GM12891 (cell line): ENCODE data around the gene WDFY2.

ENCODE experiments used
- DNase-seq: peaks from one replicate; pipeline ENCODE4 v3.0.0; 2011; ENCODE audit warnings: low spot score; ENCODE audit not compliant: insufficient read length
- FAIRE-seq: peaks from 2 replicates; lab custom pipeline; 2011; peaks lifted over from hg19 to GRCh38; lab: Jason Lieb, UNC
- PAX5 ChIP-seq: IDR thresholded peaks from 2 replicates; pipeline ENCODE4 v1.6.1; 2011; ENCODE audit warnings: low read length, moderate library complexity, mild to moderate bottlenecking; ENCODE audit not compliant: insufficient read depth, severe bottlenecking
- POLR2A ChIP-seq: IDR thresholded peaks from 2 replicates; pipeline ENCODE4 v1.6.1; 2011; ENCODE audit warnings: low read depth, low read length, control low read depth
- POLR2AphosphoS5 ChIP-seq: IDR thresholded peaks from 2 replicates; pipeline ENCODE4 v1.6.1; 2011; ENCODE audit warnings: low read depth, low read length, control low read depth
- POU2F2 ChIP-seq: IDR thresholded peaks from 2 replicates; pipeline ENCODE4 v1.6.1; 2011; ENCODE audit warnings: low read depth, mild to moderate bottlenecking, control low read depth, low read length, moderate library complexity
- SPI1 ChIP-seq: IDR thresholded peaks from 2 replicates; pipeline ENCODE4 v1.6.1; 2011; ENCODE audit warnings: low read depth, low read length, control low read depth
- TAF1 ChIP-seq: IDR thresholded peaks from 2 replicates; pipeline ENCODE4 v1.6.1; 2011; ENCODE audit warnings: low read depth, low read length, control low read depth

The WDFY2 gene

DNA sequence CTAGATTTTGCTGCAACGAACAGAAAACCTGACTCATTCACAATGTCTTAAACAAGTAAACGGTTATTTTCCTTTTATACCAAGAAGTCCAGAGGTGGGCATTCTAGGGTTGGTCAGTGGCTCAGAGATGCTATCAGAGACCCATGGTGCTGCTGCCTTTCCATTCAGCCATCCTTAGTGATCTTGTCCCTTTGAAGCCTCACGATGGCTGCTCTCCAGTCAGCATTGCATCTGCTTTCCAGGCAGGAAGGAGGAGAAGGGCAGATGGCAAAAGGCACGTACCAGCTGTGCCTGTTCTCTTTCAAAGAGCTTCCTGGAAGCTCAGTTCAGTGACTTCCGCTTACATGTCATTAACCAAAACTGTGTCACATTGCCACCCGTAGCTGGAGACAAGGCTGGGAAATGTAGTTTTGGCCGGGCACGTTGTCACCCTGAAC lies 30.1 kb downstream of the WDFY2 start:
- FAIRE-seq: peak; percentile 94
- no peak for TF ChIP-seq TAF1
- TF ChIP-seq POLR2A: peak; percentile 47; the same call in 1 of the 2 replicates
- TF ChIP-seq SPI1: peak; percentile 60
- TF ChIP-seq POU2F2: no peak
- no peak for TF ChIP-seq PAX5
- no peak for DNase-seq

GRCh38 chr13:51618626-51619025 lies 34.4 kb downstream of the WDFY2 start:
- peak; percentile 33 for FAIRE-seq
- no peak for DNase-seq
- TF ChIP-seq PAX5 (no peak), TAF1 (no peak), POLR2AphosphoS5 (no peak), POU2F2 (no peak), POLR2A (no peak), SPI1 (no peak)

GRCh38 chr13:51619614-51620013 lies 35.4 kb downstream of the WDFY2 start:
- TF ChIP-seq POLR2A: no peak
- TF ChIP-seq TAF1: no peak
- TF ChIP-seq SPI1: no peak
- TF ChIP-seq PAX5: no peak
- TF ChIP-seq POLR2AphosphoS5: no peak
- TF ChIP-seq POU2F2: no peak
- DNase-seq (no peak), FAIRE-seq (peak; percentile 51)

GRCh38 chr13:51620165-51620983 lies 36.1 kb downstream of the WDFY2 start:
- FAIRE-seq (peak; percentile 33), DNase-seq (no peak)
- TF ChIP-seq SPI1: peak; percentile 46
- no peak for TF ChIP-seq PAX5
- no peak for TF ChIP-seq POLR2AphosphoS5
- TF ChIP-seq POLR2A: no peak
- no peak for TF ChIP-seq TAF1

DNA sequence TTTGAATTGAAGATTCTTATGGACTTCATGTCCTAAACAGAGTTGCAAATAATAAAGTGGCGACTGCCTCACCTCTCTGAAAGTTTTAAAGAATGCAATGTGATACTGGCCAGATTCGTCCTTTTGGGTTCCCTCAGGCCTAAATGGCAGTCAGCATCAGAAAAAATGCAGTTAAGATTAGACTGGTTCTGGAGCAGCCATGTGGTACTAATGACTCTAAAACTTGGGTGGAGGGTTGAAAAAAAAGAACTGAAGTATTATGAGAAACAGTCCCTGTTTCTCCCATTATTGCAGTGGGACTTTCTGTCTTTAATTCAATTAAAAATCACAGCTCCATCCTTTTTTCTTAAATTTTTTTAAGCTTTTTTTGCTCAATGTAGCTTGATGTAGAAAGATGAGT lies 37.3 kb downstream of the WDFY2 start:
- FAIRE-seq (no peak), DNase-seq (no peak)
- TF ChIP-seq TAF1: no peak
- no peak for TF ChIP-seq POLR2A
- no peak for TF ChIP-seq POLR2AphosphoS5
- TF ChIP-seq POU2F2: no peak
- TF ChIP-seq SPI1: no peak
- TF ChIP-seq PAX5: no peak

- DNase-seq (no peak), FAIRE-seq (no peak)
- TF ChIP-seq PAX5 (no peak), POLR2AphosphoS5 (no peak), SPI1 (no peak), POLR2A (no peak), POU2F2 (no peak), TAF1 (no peak)
Observed at GRCh38 chr13:51623473-51623872, 39.2 kb downstream of the WDFY2 start.

DNA sequence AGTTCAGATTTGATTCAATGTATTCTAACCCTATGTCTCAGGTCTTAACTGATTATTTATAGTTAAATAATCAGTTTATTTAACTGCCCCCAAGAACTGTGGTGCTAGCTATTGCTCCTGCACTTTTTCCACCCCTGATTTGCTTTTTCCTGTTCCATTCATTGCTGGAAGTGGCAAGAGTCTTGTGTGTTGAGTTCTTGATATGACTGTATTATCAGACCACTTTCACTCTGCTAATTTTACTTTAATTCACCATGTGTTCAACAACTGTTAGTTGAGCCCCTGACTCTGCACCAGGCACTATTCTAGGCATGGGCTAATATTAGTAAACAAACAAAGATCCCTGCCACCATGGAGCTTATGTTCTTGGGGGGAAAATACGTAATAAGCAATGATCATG lies 39.9 kb downstream of the WDFY2 start:
- no peak for DNase-seq
- TF ChIP-seq POLR2A (no peak), POLR2AphosphoS5 (no peak), PAX5 (no peak), TAF1 (no peak), SPI1 (no peak), POU2F2 (no peak)
- FAIRE-seq: peak; percentile 84

- FAIRE-seq (peak; percentile 13), DNase-seq (no peak)
- TF ChIP-seq SPI1 (peak; percentile 86), PAX5 (no peak)
Observed at GRCh38 chr13:51624695-51625345, 40.6 kb downstream of the WDFY2 start.

DNA sequence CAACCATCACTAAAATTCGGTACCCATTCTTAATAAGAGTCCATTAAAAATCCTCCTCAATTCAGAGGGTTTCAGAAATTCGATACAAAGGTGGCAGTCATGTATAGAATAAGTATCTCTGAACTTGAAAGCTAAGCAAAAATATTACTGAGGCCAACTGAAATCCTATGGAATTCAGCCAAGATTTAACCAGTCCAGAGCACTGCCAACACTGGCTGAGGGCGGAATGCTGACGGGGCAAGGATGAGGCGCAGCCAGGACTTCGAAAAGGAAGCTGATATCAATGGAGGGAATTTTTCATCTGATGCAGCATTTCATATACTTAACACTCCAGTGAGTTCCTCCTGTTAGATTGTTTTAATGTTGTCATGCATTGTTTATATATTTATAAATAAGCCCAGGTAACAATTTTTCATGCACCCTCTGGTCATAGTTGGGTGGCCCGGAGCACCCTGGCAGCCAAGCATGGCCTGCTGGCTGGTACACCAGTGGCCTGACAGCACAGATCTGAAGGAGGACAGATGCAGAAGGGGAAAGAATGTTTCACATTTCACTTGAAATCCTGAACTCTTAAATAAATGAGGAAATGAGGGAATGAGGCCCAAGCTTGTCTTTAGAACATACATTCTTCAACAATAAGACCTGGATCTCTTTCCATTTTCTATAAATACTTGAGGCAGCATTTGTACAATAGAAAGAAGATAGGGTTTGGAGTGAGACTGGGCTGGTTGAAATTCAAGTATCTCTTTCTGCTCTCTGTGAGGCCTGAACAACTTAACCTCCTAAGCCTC lies 41.5 kb downstream of the WDFY2 start:
- DNase-seq (no peak), FAIRE-seq (no peak)
- no peak for TF ChIP-seq POU2F2

DNA sequence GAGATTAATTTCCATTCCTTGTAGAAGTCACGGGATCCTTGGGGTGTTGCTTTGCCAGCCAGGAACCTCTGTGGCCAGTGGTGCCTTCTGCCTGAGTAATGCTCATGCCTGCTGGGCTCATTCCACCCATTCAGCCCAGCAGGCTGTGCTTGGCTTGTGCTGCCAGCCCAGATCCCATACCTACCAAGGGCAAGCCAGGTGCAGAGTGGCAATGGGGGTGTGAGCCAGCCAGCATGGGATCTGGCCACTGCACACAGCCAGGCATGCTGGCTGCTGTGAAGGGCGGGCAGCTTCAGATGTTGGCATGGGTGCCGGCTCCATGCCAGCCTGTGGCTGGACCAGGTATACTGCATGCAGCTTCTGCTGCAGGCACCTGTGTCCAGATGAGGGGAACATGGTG lies 42.5 kb downstream of the WDFY2 start:
- FAIRE-seq (no peak), DNase-seq (no peak)
- TF ChIP-seq PAX5: no peak
- no peak for TF ChIP-seq SPI1
- TF ChIP-seq TAF1: no peak
- no peak for TF ChIP-seq POLR2A
- TF ChIP-seq POU2F2: no peak
- TF ChIP-seq POLR2AphosphoS5: no peak
